GM18867 (cell line): ENCODE results near the gene TMSB4X.
A peak's percentile ranks its signal among the peaks of the same experiment; 100 is the strongest.
"Not testable (repeated sequence)": the region's sequence is repeated elsewhere in the genome, so short reads cannot be mapped to it uniquely, and the experiment has no call there.

Experiments
- ATAC-seq: cut with Tn5 transposase; IDR thresholded peaks from one replicate; pipeline ENCODE4 v1.9.1; 2021; ENCODE audit warnings: mild to moderate bottlenecking, moderate library complexity; ENCODE audit not compliant: unreplicated experiment

TMSB4X gene

GRCh38 chrX:13015536-13016236 is 40.8 kb downstream of the TMSB4X start:
- ATAC-seq, result no peak

DNA sequence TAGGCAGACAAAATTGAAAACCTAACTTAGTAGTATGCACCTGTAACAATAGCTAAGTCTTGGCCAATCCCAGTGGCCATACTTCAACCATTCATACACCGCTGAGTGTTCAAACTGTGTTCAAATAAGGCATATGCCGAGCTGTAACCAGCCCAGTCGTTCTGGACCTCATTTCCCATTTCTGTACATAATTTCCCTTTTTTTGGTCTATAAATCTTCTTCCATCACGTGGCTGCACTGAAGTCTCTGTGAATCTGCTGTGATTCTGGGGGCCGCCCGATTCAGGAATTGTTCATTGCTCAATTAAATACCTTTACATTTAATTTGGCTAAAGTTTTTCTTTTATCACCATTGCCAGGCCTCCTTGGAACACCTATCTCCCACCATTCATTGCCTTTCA is 41.8 kb downstream of the TMSB4X start:
- ATAC-seq, result not testable (repeated sequence)

DNA sequence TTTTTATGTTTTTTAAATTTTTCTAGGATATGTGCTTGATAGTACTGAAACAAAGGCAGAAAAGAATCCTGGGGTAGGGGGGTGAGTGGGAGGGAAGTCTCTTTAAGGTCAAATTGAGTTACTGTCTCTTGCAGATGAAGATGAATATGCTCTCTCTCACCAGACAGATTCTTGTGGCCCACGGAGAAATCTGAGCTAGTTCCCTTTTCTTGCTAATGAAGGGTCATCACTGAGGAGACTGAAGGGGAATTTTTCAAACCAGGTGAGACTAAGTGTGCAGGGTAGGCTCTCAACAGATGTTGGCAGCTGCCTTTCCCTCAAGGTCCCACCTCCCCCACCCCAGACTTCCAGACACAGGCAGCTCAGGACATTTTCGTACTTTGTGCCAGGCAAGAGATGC is 48.0 kb downstream of the TMSB4X start:
- ATAC-seq, result peak; percentile 72

DNA sequence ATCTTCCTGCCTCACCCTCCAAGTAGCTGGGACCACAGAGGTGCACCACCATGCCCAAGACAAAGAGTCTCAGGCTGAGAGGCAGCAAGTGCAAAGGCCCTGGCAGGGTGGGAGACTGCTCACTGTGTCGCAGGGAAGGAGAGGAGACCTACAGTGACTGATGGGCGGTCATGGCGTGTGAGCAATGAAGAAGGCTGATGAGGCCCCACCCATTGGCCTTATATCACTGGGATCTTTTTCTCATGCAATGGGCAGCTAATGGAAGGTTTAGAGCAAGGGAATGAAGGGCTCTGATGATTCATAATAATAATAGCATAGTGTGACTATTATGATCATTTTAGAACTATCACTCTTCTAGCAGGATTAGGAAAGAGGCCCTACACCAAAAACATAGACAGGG is 48.7 kb downstream of the TMSB4X start:
- no peak for ATAC-seq

DNA sequence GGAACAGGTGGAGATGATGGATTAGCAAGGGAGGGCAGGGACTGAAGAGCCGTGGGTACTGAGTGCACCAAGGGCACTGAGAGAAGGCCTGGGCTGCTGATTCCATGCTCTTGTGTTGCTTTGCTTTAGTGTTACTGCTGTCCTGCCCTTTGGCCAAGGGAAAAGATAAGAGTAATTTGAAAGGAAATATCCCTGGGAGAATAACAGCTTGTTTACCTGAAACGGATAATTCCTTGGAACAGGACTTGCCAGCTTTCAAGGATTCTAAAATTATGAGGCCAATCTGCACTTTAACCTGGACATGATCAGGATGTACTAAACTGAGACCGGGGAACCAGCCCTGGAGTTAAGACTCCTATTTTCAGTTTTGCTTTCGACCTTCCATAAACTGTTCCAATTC is 49.1 kb downstream of the TMSB4X start:
- no peak for ATAC-seq

DNA sequence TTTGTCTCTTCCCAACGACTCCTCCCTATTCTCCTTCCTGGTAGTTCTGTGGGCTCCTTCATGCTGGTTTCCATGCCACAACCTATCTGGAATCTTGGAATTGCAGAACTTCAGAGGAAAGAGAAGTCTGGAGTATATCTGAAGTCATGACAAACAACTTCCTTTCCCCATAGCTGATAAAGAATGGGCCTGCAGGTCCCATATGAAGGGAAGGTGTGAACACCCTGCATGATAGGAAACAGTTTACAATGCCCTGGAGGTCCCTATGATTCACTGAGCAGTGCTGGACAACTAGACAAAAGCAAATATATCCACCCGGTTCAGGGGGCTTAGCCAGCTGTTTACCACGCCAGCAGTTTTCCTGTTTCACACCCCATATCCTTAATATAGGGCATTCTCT is 50.1 kb downstream of the TMSB4X start:
- no peak for ATAC-seq
